Adipocyte (in vitro differentiated cells): ENCODE data around the gene RSPH9.
A peak's percentile ranks its signal among the peaks of the same experiment; 100 is the strongest.

Experiments
- DNase-seq: peaks from one replicate; pipeline ENCODE4 v3.0.0-alpha.2; 2015; ENCODE audit warnings: low read depth
- H3K27me3 ChIP-seq: replicated peaks from 2 replicates; pipeline ENCODE4 v1.7.0; 2013; ENCODE audit warnings: mild to moderate bottlenecking, low read length, moderate library complexity; ENCODE audit not compliant: control insufficient read depth, insufficient read depth
- H3K36me3 ChIP-seq: 2 replicates; pipeline ENCODE4 v1.7.0; 2013; ENCODE audit warnings: low read length, mild to moderate bottlenecking, moderate library complexity; ENCODE audit not compliant: control insufficient read depth, insufficient read depth, severe bottlenecking
- H3K4me1 ChIP-seq: 2 replicates; pipeline ENCODE4 v1.7.0; 2013; ENCODE audit warnings: mild to moderate bottlenecking, low read length, moderate library complexity; ENCODE audit not compliant: control insufficient read depth, insufficient read depth
- H3K4me3 ChIP-seq: 2 replicates; pipeline ENCODE4 v1.7.0; 2013; ENCODE audit warnings: mild to moderate bottlenecking, low read length, moderate library complexity
- H3K9ac ChIP-seq: 2 replicates; pipeline ENCODE4 v1.7.0; 2013; ENCODE audit warnings: mild to moderate bottlenecking, low read length, moderate library complexity
- H3K9me3 ChIP-seq: 2 replicates; pipeline ENCODE4 v1.7.0; 2013; ENCODE audit warnings: mild to moderate bottlenecking, low read length, moderate library complexity; ENCODE audit not compliant: control insufficient read depth

RSPH9 gene

DNA sequence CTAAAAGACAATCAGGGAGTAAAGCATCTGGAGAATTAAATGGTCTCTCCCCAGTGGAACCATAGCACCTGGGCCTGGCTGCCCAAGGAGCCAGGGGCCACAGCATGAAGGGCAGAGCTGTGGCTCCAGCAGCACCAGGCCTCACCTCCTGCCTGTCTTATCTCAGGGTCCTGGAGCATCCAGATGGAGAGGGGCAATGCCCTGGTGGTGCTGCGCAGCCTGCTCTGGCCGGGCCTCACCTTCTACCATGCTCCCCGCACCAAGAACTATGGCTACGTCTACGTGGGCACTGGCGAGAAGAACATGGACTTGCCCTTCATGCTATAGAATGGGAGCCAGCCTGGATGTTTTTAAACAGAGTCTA, 25.8 kb downstream of the RSPH9 start:
- peaks cover 62% of the 10 kb centered on the region for H3K4me1 ChIP-seq

DNA sequence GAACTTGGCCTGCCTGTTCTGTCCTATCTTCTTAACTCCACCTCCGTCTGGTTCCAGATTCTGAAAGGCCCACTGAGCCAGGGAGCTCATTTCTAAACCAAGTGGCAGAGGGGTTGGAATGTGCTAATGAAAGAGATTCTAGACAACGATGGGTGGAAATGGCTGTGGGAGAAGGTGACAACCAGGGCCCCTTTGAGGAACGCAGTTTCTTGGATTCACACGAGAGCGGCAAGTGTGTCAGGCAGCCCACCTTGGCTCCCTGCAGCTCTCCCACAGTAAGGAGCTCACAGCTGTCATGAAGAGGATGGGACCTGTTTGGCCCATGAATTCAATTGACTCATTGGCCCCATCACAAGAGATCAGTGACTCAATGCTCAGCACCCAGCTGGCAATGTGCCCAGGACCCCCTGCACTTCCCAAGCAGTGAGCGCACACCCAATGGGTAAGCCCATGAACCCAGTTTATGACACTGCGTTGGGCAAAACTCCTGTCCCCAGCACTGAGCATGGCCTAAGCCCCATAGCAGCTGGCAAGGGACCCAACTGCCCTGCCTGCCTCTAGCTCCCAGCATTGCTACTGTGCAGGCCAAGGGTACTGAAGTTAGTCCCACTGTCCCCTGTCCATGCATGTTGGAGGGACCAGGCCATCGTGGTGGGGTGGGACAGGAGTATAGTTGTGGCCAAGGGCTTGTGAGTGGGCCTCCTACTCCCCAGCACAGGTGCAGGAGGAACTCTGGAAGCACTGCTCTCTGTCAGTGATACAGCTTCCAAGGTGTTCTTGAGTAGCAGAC, 26.4 kb downstream of the RSPH9 start:
- Histone ChIP-seq H3K9me3 (no peaks in the 10 kb centered on the region), H3K27me3 (no peaks in the 10 kb centered on the region), H3K4me3 (no peak overlapping the region), H3K36me3 (peaks cover 36% of the 10 kb centered on the region), H3K4me1 (peaks cover 62% of the 10 kb centered on the region), H3K9ac (no peak overlapping the region)
- no peak for DNase-seq

More for the DNA sequence above, 25.8 kb downstream of the RSPH9 start:
- peaks cover 32% of the 10 kb centered on the region for H3K36me3 ChIP-seq
- no peak overlapping the region for H3K4me3 ChIP-seq
- DNase-seq: no peak
- no peaks in the 10 kb centered on the region for H3K27me3 ChIP-seq
- no peaks in the 10 kb centered on the region for H3K9me3 ChIP-seq
- no peak overlapping the region for H3K9ac ChIP-seq

DNA sequence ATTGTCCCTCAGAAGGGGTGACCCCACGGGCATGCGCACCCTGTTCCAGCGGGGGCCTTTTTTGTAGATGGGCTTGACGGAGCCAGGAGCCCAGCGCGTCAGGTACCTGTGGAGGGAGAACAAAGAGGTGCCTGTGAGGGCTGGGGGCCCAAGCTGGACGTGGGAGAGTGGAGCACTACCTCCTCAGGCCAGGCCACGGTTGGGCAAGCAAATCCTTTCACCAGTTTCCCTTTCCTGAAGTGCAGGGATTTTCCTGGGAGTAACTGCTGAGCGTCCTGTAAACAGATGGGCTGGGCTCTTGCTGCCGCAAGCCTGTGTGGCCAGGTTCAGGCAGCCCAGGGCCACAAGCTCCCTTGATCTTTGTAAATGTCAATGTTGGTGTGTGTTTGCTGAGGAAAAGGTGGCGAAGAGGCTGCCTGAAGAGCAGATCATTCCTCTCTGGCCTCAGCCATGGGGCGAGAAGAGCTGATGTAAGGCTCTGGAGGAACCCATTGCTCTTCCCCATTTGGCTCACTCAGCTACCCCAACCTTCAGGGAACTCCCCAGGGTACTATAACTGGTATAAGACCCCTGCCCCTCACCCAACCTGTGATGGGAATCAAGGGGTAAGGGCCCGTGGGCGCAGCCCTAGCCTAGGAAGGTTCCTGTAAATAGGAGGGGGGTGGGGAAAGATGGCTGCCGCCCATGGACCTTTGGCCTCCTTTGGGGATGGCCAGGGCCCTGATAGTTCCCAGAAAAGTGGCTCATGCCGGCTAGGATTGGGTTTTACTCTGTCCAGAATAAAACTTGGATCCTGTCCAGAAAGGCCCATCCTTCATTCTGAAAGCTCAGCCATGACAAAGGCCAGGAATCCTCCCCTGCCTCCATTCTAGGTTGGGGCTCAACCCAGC, 27.2 kb downstream of the RSPH9 start:
- Histone ChIP-seq H3K27me3 (no peaks in the 10 kb centered on the region), H3K4me1 (peaks cover 62% of the 10 kb centered on the region), H3K9me3 (no peaks in the 10 kb centered on the region), H3K36me3 (peaks cover 45% of the 10 kb centered on the region), H3K4me3 (no peak overlapping the region), H3K9ac (peak overlapping the region; percentile 68)
- DNase-seq: no peak

DNA sequence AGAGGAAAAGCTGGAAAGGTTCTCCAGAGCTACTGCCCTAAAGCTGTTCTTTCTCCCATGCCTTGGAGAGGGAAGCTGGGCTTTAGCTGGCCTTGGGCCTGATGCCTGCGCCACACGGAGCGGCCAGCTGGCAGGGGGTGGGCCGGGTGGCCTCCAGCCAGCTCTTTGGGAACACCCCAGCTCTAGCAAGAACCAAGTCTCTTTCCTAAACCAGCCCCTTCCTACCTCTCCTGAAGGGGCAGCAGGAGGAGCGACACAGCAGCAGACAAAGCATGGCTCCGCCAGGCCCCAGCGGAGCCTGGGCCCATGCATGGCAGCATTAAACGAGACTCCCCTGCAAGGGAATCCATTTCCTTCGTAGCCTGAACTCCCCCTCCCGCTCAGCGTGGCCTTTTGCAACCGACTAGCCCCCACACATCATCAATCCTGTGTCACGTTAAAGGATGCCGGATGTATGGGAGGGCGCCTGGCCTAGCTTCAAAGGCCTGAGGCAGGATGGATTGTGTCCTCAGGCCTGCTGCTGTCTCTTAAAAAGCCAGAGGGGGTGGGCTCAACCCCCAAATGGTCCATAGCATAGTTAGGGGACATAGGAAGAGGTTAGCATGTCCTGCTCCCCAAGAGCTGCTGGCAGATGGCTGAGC, 28.7 kb downstream of the RSPH9 start:
- Histone ChIP-seq H3K4me1 (peaks cover 49% of the 10 kb centered on the region), H3K9ac (no peak overlapping the region), H3K27me3 (no peaks in the 10 kb centered on the region), H3K9me3 (no peaks in the 10 kb centered on the region), H3K4me3 (no peak overlapping the region), H3K36me3 (peaks cover 60% of the 10 kb centered on the region)
- no peak for DNase-seq

DNA sequence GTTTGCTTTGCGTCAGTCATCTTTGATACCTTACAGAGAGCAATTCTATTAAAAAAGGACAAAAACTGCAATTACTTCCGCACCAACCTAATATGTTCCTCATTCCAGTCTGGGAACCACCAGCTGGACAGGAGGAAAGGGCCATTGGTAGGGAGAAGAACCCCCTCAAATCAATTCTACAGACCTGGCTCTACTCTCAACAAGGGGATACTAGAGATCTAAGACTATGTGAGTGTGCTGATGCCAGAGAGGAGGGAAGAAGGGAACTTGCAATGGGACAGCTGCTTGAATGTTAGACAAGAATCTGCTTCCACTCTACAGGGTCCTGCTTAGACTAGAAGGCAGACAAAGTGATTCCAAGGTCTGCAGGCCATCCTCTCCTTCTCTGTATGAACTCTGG, 29.5 kb downstream of the RSPH9 start:
- H3K4me1 ChIP-seq: peaks cover 42% of the 10 kb centered on the region
- H3K9ac ChIP-seq: no peak overlapping the region
- peaks cover 63% of the 10 kb centered on the region for H3K36me3 ChIP-seq
- H3K9me3 ChIP-seq: no peaks in the 10 kb centered on the region
- no peaks in the 10 kb centered on the region for H3K27me3 ChIP-seq
- no peak overlapping the region for H3K4me3 ChIP-seq
- no peak for DNase-seq

DNA sequence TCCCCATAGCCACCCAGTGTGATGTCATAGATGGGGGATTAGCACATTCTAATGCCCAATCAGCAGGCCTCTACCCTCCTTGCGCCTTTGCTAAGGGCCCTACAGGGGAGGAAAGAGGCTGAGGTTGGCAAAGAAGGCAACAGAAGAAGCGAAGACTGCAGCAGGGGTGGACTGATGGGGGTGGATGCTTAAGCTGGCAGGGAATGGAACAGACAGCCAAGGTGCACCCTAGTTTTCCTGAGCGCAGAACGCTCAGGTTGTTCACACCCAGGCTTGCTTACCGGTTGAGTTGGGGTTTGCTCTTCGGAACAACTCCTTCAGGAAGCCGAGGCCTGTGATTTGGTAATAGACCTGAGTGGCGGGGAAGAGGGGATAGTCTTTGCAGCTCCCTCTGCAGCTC, 30.1 kb downstream of the RSPH9 start:
- Histone ChIP-seq H3K36me3 (peaks cover 68% of the 10 kb centered on the region), H3K9ac (no peak overlapping the region), H3K4me3 (no peak overlapping the region), H3K4me1 (peaks cover 36% of the 10 kb centered on the region), H3K27me3 (no peaks in the 10 kb centered on the region), H3K9me3 (no peaks in the 10 kb centered on the region)
- no peak for DNase-seq

DNA sequence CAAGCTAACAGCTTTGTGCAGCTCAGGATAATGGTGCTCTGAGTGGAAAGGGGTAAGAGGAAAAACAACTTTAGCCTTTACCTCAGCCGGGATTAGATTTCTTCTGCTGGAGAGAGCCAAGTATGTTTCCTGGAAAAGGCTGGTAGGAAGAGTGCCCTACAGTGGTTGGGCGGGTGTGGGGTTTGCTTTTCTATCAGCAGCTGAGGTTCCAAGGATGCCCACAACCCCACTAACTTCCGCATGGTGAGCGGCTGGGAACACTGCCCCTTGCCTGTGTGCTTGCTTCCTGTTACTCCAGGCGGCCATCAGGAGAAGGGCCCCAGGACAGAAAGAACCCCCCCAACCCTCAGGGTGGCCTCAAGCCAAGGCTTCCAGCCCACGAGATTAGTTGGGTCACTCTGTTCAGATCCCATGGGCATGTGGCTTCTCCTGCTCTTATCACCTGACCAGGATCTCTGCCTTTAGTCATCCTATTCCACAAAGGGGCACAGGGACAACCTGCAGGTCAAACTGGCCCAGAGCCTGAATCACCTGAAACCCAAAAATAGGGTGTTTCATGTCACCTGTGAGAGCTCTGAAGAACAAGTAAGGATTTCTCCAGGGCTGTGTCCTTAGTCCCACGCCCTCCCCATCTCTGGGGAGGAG, 32.2 kb downstream of the RSPH9 start:
- Histone ChIP-seq H3K27me3 (no peaks in the 10 kb centered on the region), H3K36me3 (peaks cover 64% of the 10 kb centered on the region), H3K4me3 (no peak overlapping the region), H3K4me1 (peaks cover 14% of the 10 kb centered on the region), H3K9ac (no peak overlapping the region), H3K9me3 (no peaks in the 10 kb centered on the region)
- no peak for DNase-seq

DNA sequence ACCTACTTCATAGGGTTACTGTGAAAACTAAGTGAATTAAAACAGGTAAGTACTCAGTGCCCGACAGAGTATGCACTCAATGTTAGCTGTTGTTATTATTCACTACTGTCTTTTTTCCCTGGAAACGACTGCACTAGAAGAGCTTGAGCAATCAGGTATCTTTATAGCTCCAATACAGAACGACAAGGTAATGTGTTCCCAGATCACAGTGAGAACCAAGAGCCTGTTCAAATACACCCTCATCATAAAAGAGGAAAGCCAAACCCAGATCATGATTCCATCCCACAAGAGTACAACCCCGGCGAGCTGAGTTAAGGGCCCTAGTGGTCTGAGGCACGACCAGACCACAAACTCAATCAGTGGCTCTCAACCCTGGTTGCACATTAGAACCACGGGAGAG, 32.9 kb downstream of the RSPH9 start:
- Histone ChIP-seq H3K4me1 (peaks cover 7% of the 10 kb centered on the region), H3K27me3 (no peaks in the 10 kb centered on the region), H3K4me3 (no peak overlapping the region), H3K9me3 (no peaks in the 10 kb centered on the region), H3K36me3 (peaks cover 64% of the 10 kb centered on the region), H3K9ac (no peak overlapping the region)
- no peak for DNase-seq

DNA sequence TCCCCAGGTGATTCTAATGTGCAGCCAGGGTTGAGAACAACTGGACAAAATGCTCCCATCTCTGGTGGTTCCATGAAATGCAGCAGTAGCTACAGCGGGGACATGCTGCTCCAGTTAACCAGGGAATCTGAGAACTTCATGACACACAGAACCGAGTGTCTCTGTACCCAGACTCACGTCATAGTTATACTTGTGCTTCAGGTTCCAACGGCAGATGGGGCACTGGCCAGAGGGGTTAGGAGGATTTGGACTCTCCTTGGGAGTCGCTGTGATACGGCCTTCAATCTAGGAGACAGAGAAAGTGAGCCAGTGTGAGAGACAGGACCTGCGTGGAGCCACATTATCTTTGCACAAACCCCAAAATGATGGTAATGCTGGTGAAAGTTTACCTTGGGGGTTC, 33.5 kb downstream of the RSPH9 start:
- Histone ChIP-seq H3K27me3 (no peaks in the 10 kb centered on the region), H3K9ac (no peak overlapping the region), H3K4me1 (peaks cover 3% of the 10 kb centered on the region), H3K4me3 (no peak overlapping the region), H3K9me3 (no peaks in the 10 kb centered on the region), H3K36me3 (peaks cover 64% of the 10 kb centered on the region)
- DNase-seq: no peak

DNA sequence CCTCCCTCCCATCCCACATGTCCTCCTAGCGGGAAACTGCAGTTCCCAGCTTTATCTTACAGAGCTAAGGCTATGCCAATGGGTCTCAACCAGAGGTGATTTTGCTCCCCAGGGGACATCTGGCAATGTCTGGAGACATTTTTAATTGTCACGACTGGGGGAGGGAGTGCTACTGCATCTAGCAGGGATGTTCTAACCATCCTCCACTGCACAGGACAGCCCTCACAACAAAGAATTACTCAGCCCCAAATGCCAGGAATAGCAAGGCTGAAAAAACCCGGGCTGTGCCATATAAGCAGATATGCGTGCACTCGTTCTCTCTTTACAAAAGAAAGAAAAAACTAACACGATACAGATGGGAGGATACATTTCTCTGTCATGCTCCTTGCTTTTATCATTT, 34.2 kb downstream of the RSPH9 start:
- Histone ChIP-seq H3K9ac (no peak overlapping the region), H3K27me3 (no peaks in the 10 kb centered on the region), H3K36me3 (peaks cover 59% of the 10 kb centered on the region), H3K4me3 (no peak overlapping the region), H3K4me1 (no peaks in the 10 kb centered on the region), H3K9me3 (no peaks in the 10 kb centered on the region)
- no peak for DNase-seq
